ENCODE data around the gene SIAH3.

DNA sequence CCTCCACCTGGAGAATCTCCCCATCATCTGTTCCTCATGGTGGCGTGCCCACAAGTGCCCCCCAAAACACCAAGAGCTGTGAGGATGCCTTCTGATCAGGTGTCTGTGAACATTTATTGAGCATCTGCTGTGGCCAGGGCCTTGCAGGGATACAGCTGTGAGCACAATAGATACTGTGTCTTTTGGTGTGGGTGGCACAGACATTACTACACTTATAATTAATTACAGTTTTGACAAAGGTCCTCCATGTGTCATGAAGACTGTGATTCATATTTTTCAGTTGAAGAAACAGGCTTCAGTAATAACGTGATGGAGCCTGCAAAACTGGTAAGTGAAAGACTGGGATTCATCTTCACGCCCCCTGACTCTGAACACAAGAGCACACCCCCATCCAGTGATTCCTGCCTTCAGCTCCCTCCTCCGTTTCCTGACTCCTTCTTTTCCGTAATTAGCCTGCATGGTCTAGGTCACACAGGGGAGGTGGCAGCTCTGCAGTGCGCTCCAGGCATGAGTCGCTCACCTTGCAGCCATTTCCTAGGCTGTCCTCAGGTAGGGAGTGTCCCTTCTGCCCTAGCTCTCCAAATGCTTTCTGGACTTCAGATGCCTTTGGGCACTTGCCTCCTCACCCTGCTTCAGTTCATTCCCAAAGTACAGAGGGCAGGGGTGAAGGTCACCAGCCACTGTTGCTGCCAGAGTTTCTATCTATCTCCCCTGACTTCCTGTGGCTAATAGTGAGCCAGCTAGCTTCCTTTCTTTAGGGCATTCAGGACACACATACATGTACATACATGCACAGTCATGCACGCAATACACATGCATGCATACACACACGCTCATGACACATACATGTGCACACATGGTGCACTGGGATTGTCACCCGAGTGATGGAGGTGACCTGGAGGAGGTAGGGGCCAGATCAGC lies 66.5 kb downstream of the SIAH3 start:
- TF ChIP-seq CTCF (IDR thresholded peaks at IDR 0.05) (no peak), POLR2A (IDR thresholded peaks at IDR 0.05) (no peak)

Data from right lobe of liver (tissue), 4 donors.